RWPE1 (cell line): ENCODE data around the gene PRKCH.
A peak's percentile ranks its signal among the peaks of the same experiment; 100 is the strongest.

ENCODE experiments used
- CTCF ChIA-PET: fragments of 350-600 bp; sonication (Branson Sonifier 250); formaldehyde crosslinking; extraction: SDS; loops from one replicate; lab custom pipeline; 2021; lab: Yijun Ruan, JAX
- POLR2A ChIA-PET: fragments of 400-600 bp; formaldehyde crosslinking; extraction: SDS; loops from one replicate; lab custom pipeline; 2020; ENCODE audit warnings: antibody characterized with exemption; ENCODE audit not compliant: low non-redundant PET; lab: Yijun Ruan, JAX
- DNase-seq: peaks from one replicate; pipeline ENCODE4 v3.0.0; 2012; ENCODE audit warnings: low spot score
- H3K27ac ChIP-seq: fragments of 450-650 bp; 2 replicates; pipeline ENCODE4 v1.5.1; 2017
- CTCF ChIP-seq: fragments of 450-650 bp; conservative IDR thresholded peaks from 2 replicates; pipeline ENCODE4 v1.5.1; 2017; ENCODE audit warnings: low read depth, mild to moderate bottlenecking

The PRKCH gene

GRCh38 chr14:61584331-61584741, 263.0 kb downstream of the PRKCH start:
- ChIA-PET POLR2A (no interaction called here), CTCF (no interaction called here)
- no peak for DNase-seq
- no peak for TF ChIP-seq CTCF
- H3K27ac ChIP-seq = no peak overlapping the region

- DNase-seq = no peak
- ChIA-PET CTCF (no interaction called here), POLR2A (interaction anchor here (1.2 kb wide), 1 partner anchor 11 kb away, joined by 3 read pairs; no protein-coding TSS in a partner anchor)
- H3K27ac ChIP-seq = peak overlapping the region; percentile 87
- no peak for TF ChIP-seq CTCF
These were observed 264.5 kb downstream of the PRKCH start for GRCh38 chr14:61585598-61586543.

- DNase-seq = peak; percentile 32
- ChIA-PET CTCF (no interaction called here), POLR2A (interaction anchor here (1.2 kb wide), 1 partner anchor 12 kb away, joined by 3 read pairs; no protein-coding TSS in a partner anchor)
- peak overlapping the region; percentile 87 for H3K27ac ChIP-seq
- TF ChIP-seq CTCF = no peak
These were observed 265.2 kb downstream of the PRKCH start for GRCh38 chr14:61586544-61587055.

GRCh38 chr14:61587081-61587713, 265.8 kb downstream of the PRKCH start:
- no peak for TF ChIP-seq CTCF
- H3K27ac ChIP-seq = peak overlapping the region; percentile 72
- ChIA-PET CTCF (no interaction called here), POLR2A (interaction anchor here (1.2 kb wide), 1 partner anchor 13 kb away, joined by 3 read pairs; no protein-coding TSS in a partner anchor)
- DNase-seq = no peak

GRCh38 chr14:61588419-61588901, 267.1 kb downstream of the PRKCH start:
- H3K27ac ChIP-seq = peak overlapping the region; percentile 13; the same call in 1 of the 2 replicates
- POLR2A ChIA-PET = no interaction called here
- no peak for DNase-seq
- CTCF ChIA-PET = interaction anchor here (0.6 kb wide), 1 partner anchor 97 kb away, joined by 3 read pairs; no protein-coding TSS in a partner anchor
- no peak for TF ChIP-seq CTCF
